Stimulated activated CD8-positive, alpha-beta memory T cell treated with anti-CD3 and anti-CD28 coated beads, Interleukin-7, amount 100 ng/mL, for 4 hours (primary cell): ENCODE results near the gene RSBN1.
"Not testable (repeated sequence)": the region's sequence is repeated elsewhere in the genome, so short reads cannot be mapped to it uniquely, and the experiment has no call there.

Experiments used
- DNase-seq, 2 donors: peaks; one replicate each; pipeline ENCODE4 v3.0.0-alpha.2; 2020; ENCODE audit warnings: low read depth in 2 of 2

Gene RSBN1

GRCh38 chr1:113811888-113812660, at the start of gene RSBN1:
RSBN1 (minus strand) TSS chr1:113812476; CDS start chr1:113812412, 64 bp downstream.
- DNase-seq: peak; percentile 96 to 97

- no peak for DNase-seq
Observed at GRCh38 chr1:113861641-113862040, 49.4 kb upstream of the RSBN1 start.

- DNase-seq: no peak
Observed at GRCh38 chr1:113860891-113861290, 48.6 kb upstream of the RSBN1 start.

GRCh38 chr1:113859478-113860175, 47.4 kb upstream of the RSBN1 start:
- DNase-seq: no peak

GRCh38 chr1:113858982-113859381, 46.7 kb upstream of the RSBN1 start:
- DNase-seq: no peak

GRCh38 chr1:113858418-113858817, 46.1 kb upstream of the RSBN1 start:
- DNase-seq: no peak

GRCh38 chr1:113857776-113858175, 45.5 kb upstream of the RSBN1 start:
- no peak for DNase-seq

- DNase-seq: no peak
Observed at GRCh38 chr1:113856401-113856790, 44.1 kb upstream of the RSBN1 start.

- no peak for DNase-seq
Observed at GRCh38 chr1:113855630-113856400, 43.5 kb upstream of the RSBN1 start.

GRCh38 chr1:113854234-113854633, 42.0 kb upstream of the RSBN1 start:
- no peak for DNase-seq

GRCh38 chr1:113852694-113853093, 40.4 kb upstream of the RSBN1 start:
- DNase-seq: not testable (repeated sequence)

- no peak for DNase-seq
Observed at GRCh38 chr1:113850127-113850796, 38.0 kb upstream of the RSBN1 start.

GRCh38 chr1:113849072-113849471, 36.8 kb upstream of the RSBN1 start:
- DNase-seq: no peak

- no peak for DNase-seq
Observed at GRCh38 chr1:113846391-113847035, 34.2 kb upstream of the RSBN1 start.

GRCh38 chr1:113836534-113836933, 24.3 kb upstream of the RSBN1 start:
- no peak for DNase-seq

- no peak for DNase-seq
Observed at GRCh38 chr1:113835686-113836290, 23.5 kb upstream of the RSBN1 start.

- DNase-seq: no peak
Observed at GRCh38 chr1:113834716-113835115, 22.4 kb upstream of the RSBN1 start.

- DNase-seq: no peak
Observed at GRCh38 chr1:113830039-113830438, 17.8 kb upstream of the RSBN1 start.

GRCh38 chr1:113821916-113822315, 9.6 kb upstream of the RSBN1 start:
- no peak for DNase-seq

GRCh38 chr1:113818578-113818977, 6.3 kb upstream of the RSBN1 start:
- DNase-seq: no peak

- no peak for DNase-seq
Observed at GRCh38 chr1:113813218-113813617, 942 bp upstream of the RSBN1 start.
